Measurements from ENCODE around the gene DLGAP4.

DLGAP4 gene

GRCh38 chr20:36343641-36344040 lies 37.5 kb downstream of the DLGAP4 start:
- no peak overlapping the region for H3K27ac ChIP-seq
- H3K4me3 ChIP-seq: no peak overlapping the region

GRCh38 chr20:36344517-36345132 lies 38.5 kb downstream of the DLGAP4 start:
- Histone ChIP-seq H3K27ac (no peak overlapping the region), H3K4me3 (no peak overlapping the region)

GRCh38 chr20:36346256-36346655 lies 40.1 kb downstream of the DLGAP4 start:
- Histone ChIP-seq H3K4me3 (no peak overlapping the region), H3K27ac (no peak overlapping the region)

GRCh38 chr20:36349384-36350170 lies 43.4 kb downstream of the DLGAP4 start:
- Histone ChIP-seq H3K27ac (no peak overlapping the region), H3K4me3 (no peak overlapping the region)

- Histone ChIP-seq H3K4me3 (no peak overlapping the region), H3K27ac (no peak overlapping the region)
Measured at GRCh38 chr20:36350439-36350838, 44.3 kb downstream of the DLGAP4 start.

- Histone ChIP-seq H3K27ac (no peak overlapping the region), H3K4me3 (no peak overlapping the region)
Measured at GRCh38 chr20:36351937-36352336, 45.8 kb downstream of the DLGAP4 start.

GRCh38 chr20:36352843-36353553 lies 46.9 kb downstream of the DLGAP4 start:
- no peak overlapping the region for H3K4me3 ChIP-seq
- no peak overlapping the region for H3K27ac ChIP-seq

GRCh38 chr20:36353740-36354139 lies 47.6 kb downstream of the DLGAP4 start:
- no peak overlapping the region for H3K27ac ChIP-seq
- H3K4me3 ChIP-seq: no peak overlapping the region

GRCh38 chr20:36355469-36356171 lies 49.5 kb downstream of the DLGAP4 start:
- no peak overlapping the region for H3K27ac ChIP-seq
- H3K4me3 ChIP-seq: no peak overlapping the region

GRCh38 chr20:36359668-36360406 lies 53.7 kb downstream of the DLGAP4 start:
- Histone ChIP-seq H3K4me3 (no peak overlapping the region), H3K27ac (no peak overlapping the region)

GRCh38 chr20:36360429-36360828 lies 54.3 kb downstream of the DLGAP4 start:
- no peak overlapping the region for H3K4me3 ChIP-seq

GRCh38 chr20:36361406-36361805 lies 55.3 kb downstream of the DLGAP4 start:
- Histone ChIP-seq H3K27ac (no peak overlapping the region), H3K4me3 (no peak overlapping the region)

More at GRCh38 chr20:36360429-36360828, 54.3 kb downstream of the DLGAP4 start:
- no peak overlapping the region for H3K27ac ChIP-seq

- Histone ChIP-seq H3K27ac (no peak overlapping the region), H3K4me3 (no peak overlapping the region)
Measured at GRCh38 chr20:36362261-36362660, 56.1 kb downstream of the DLGAP4 start.

- Histone ChIP-seq H3K4me3 (no peak overlapping the region), H3K27ac (no peak overlapping the region)
Measured at GRCh38 chr20:36362978-36363713, 57.0 kb downstream of the DLGAP4 start.

- Histone ChIP-seq H3K4me3 (no peak overlapping the region), H3K27ac (no peak overlapping the region)
Measured at GRCh38 chr20:36364506-36364905, 58.4 kb downstream of the DLGAP4 start.

- Histone ChIP-seq H3K4me3 (no peak overlapping the region), H3K27ac (no peak overlapping the region)
Measured at GRCh38 chr20:36366623-36367369, 60.7 kb downstream of the DLGAP4 start.

GRCh38 chr20:36367370-36367745 lies 61.2 kb downstream of the DLGAP4 start:
- H3K27ac ChIP-seq: no peak overlapping the region
- H3K4me3 ChIP-seq: no peak overlapping the region
